H1 (cell line): ENCODE results near the gene ARMC3. TPM values are rescaled to one million over a fixed set of nuclear protein-coding genes. Genes with fewer than 3 reads are reported as not detected.

Experiments
- CTCF ChIA-PET: fragments of 300-600 bp; sonication (Branson Sonifier 250); formaldehyde crosslinking; loops from one replicate; lab custom pipeline; 2021; ENCODE audit not compliant: partially characterized antibody; lab: Charles Lee
- POLR2A ChIA-PET: fragments of 300-600 bp; sonication (Branson Sonifier 250); formaldehyde crosslinking; loops from one replicate; lab custom pipeline; 2021; ENCODE audit warnings: inconsistent platforms; ENCODE audit not compliant: partially characterized antibody; lab: Charles Lee
- DNase-seq, 2 experiments: peaks; one replicate each; pipeline versions ENCODE4 v3.0.0 to v3.0.0-alpha.2; 2010 to 2022; ENCODE audit warnings: low spot score in 2 of 2, low read depth in 1 of 2, mixed read lengths in 1 of 2
- FAIRE-seq: peaks from 2 replicates; lab custom pipeline; 2011; peaks lifted over from hg19 to GRCh38; lab: Jason Lieb, UNC
- H2AFZ ChIP-seq: 2 replicates; pipeline ENCODE4 v1.8.1; 2012; ENCODE audit warnings: low read length, inconsistent platforms
- H2AK5ac ChIP-seq: 2 replicates; pipeline ENCODE4 v1.6.1; 2013; ENCODE audit warnings: low read depth, low read length
- H2BK120ac ChIP-seq: replicated peaks from 2 replicates; pipeline ENCODE3; 2013; ENCODE audit warnings: low read depth, low read length, inconsistent platforms
- H2BK12ac ChIP-seq: 2 replicates; pipeline ENCODE4 v1.6.1; 2013; ENCODE audit warnings: low read depth, low read length
- H2BK15ac ChIP-seq: 2 replicates; pipeline ENCODE4 v1.6.1; 2013; ENCODE audit warnings: low read length
- H2BK20ac ChIP-seq: 2 replicates; pipeline ENCODE4 v1.6.1; 2013; ENCODE audit warnings: low read length
- H2BK5ac ChIP-seq: 2 replicates; pipeline ENCODE4 v1.6.1; 2013; ENCODE audit warnings: low read depth, low read length
- H3K14ac ChIP-seq: 2 replicates; pipeline ENCODE4 v1.6.1; 2013; ENCODE audit warnings: inconsistent platforms; ENCODE audit not compliant: insufficient read length
- H3K18ac ChIP-seq: 2 replicates; pipeline ENCODE4 v1.6.1; 2013; ENCODE audit warnings: low read length; ENCODE audit errors: extremely low read depth
- H3K23ac ChIP-seq: 2 replicates; pipeline ENCODE4 v1.6.1; 2013; ENCODE audit warnings: inconsistent platforms; ENCODE audit not compliant: insufficient read length
- H3K23me2 ChIP-seq: 2 replicates; pipeline ENCODE4 v1.6.1; 2013; ENCODE audit warnings: low read depth, low read length
- H3K27ac ChIP-seq: 2 replicates; pipeline ENCODE4 v1.6.1; 2011; ENCODE audit warnings: low read depth, low read length, inconsistent platforms
- H3K27me3 ChIP-seq, 4 experiments: replicated peaks in 1 of 4; 1 replicate in 1 of 4; 2 replicates in 3 of 4; pipeline versions ENCODE4 v1.6.1 to v1.8.1; 2011 to 2013; ENCODE audit warnings: low read length in 3 of 4, mild to moderate bottlenecking in 3 of 4, inconsistent platforms in 2 of 4, mixed read lengths in 2 of 4, moderate library complexity in 1 of 4; ENCODE audit not compliant: control insufficient read depth in 3 of 4, insufficient read depth in 3 of 4; ENCODE audit errors: extremely low read depth in 1 of 4
- H3K36me3 ChIP-seq, 4 experiments: 2 replicates each; pipeline versions ENCODE4 v1.6.1 to v1.8.1; 2011 to 2013; ENCODE audit warnings: mild to moderate bottlenecking in 4 of 4, low read length in 3 of 4, moderate library complexity in 2 of 4, control low read depth in 1 of 4, inconsistent platforms in 1 of 4; ENCODE audit not compliant: insufficient read depth in 4 of 4, control insufficient read depth in 2 of 4
- H3K4ac ChIP-seq: replicated peaks from 2 replicates; pipeline ENCODE3; 2013; ENCODE audit warnings: low read length, low read depth, mixed read lengths, inconsistent platforms; ENCODE audit not compliant: insufficient read length
- H3K4me1 ChIP-seq, 4 experiments: replicated peaks in 1 of 4; 1 replicate in 1 of 4; 2 replicates in 3 of 4; pipeline versions ENCODE4 v1.6.1 to v1.8.1; 2011 to 2013; ENCODE audit warnings: low read length in 3 of 4, inconsistent platforms in 2 of 4, mixed read lengths in 1 of 4; ENCODE audit not compliant: insufficient read depth in 4 of 4, control insufficient read depth in 3 of 4
- H3K4me2 ChIP-seq, 2 experiments: 2 replicates each; pipeline versions ENCODE4 v1.6.1 to v1.8.1; 2011 to 2013; ENCODE audit warnings: low read depth in 2 of 2, low read length in 2 of 2, control low read depth in 1 of 2, inconsistent platforms in 1 of 2, mild to moderate bottlenecking in 1 of 2; ENCODE audit not compliant: insufficient read depth in 1 of 2
- H3K4me3 ChIP-seq, 4 experiments: fragments of 200-600, 300-600 bp in 1 of 4; sonication (generic), shearing (Covaris generic), sonication (Bioruptor Twin) in 1 of 4; 2 replicates each; pipeline versions ENCODE4 v1.5.1 to v1.8.1; 2011 to 2016; ENCODE audit warnings: low read length in 4 of 4, low read depth in 3 of 4, control low read depth in 2 of 4, inconsistent platforms in 2 of 4, mild to moderate bottlenecking in 2 of 4, mixed read lengths in 1 of 4, moderate library complexity in 1 of 4; ENCODE audit not compliant: insufficient read depth in 2 of 4; ENCODE audit errors: extremely low read depth in 1 of 4
- H3K56ac ChIP-seq: replicated peaks from 2 replicates; pipeline ENCODE3; 2013; ENCODE audit warnings: low read depth, mild to moderate bottlenecking, mixed read lengths, low read length, inconsistent platforms; ENCODE audit not compliant: insufficient read length
- H3K79me1 ChIP-seq: 2 replicates; pipeline ENCODE4 v1.6.1; 2013; ENCODE audit warnings: low read depth, low read length, control low read depth
- H3K79me2 ChIP-seq, 2 experiments: 2 replicates each; pipeline versions ENCODE4 v1.6.1 to v1.8.1; 2012 to 2013; ENCODE audit warnings: low read length in 2 of 2, mild to moderate bottlenecking in 2 of 2, inconsistent platforms in 1 of 2; ENCODE audit not compliant: insufficient read depth in 2 of 2, control insufficient read depth in 1 of 2
- H3K9ac ChIP-seq, 4 experiments: replicated peaks in 1 of 4; 1 replicate in 1 of 4; 2 replicates in 3 of 4; pipeline versions ENCODE4 v1.6.1 to v1.8.1; 2011 to 2013; ENCODE audit warnings: low read depth in 3 of 4, low read length in 3 of 4, control low read depth in 2 of 4, mild to moderate bottlenecking in 2 of 4, moderate library complexity in 2 of 4, inconsistent platforms in 1 of 4; ENCODE audit errors: extremely low read depth in 1 of 4
- H3K9me3 ChIP-seq, 2 experiments: 2 replicates each; pipeline versions ENCODE4 v1.6.1 to v1.8.1; 2012 to 2013; ENCODE audit warnings: mild to moderate bottlenecking in 2 of 2, moderate library complexity in 2 of 2, control low read depth in 1 of 2, inconsistent platforms in 1 of 2, low read depth in 1 of 2, low read length in 1 of 2, mixed read lengths in 1 of 2; ENCODE audit not compliant: insufficient read depth in 2 of 2
- H4K20me1 ChIP-seq, 2 experiments: replicated peaks in 1 of 2; 2 replicates each; pipeline versions ENCODE3 to v1.8.1; 2011 to 2013; ENCODE audit warnings: inconsistent platforms in 2 of 2, low read length in 2 of 2, mild to moderate bottlenecking in 1 of 2; ENCODE audit not compliant: insufficient read depth in 2 of 2, control insufficient read depth in 1 of 2
- H4K5ac ChIP-seq: 2 replicates; pipeline ENCODE4 v1.6.1; 2013; ENCODE audit warnings: low read length, low read depth, mixed read lengths, inconsistent platforms; ENCODE audit not compliant: insufficient read length
- H4K8ac ChIP-seq: 2 replicates; pipeline ENCODE4 v1.8.0; 2013; ENCODE audit warnings: mild to moderate bottlenecking, moderate library complexity, low read length, inconsistent platforms; ENCODE audit not compliant: insufficient read depth; ENCODE audit errors: extremely low read depth
- H4K91ac ChIP-seq: replicated peaks from 2 replicates; pipeline ENCODE3; 2013; ENCODE audit warnings: low read length, mixed read lengths, inconsistent platforms; ENCODE audit not compliant: insufficient read length
- CHD1 ChIP-seq: IDR thresholded peaks from 2 replicates; pipeline ENCODE4 v1.6.1; 2012; ENCODE audit warnings: low read depth, low read length, improper control_type of control experiment
- CHD2 ChIP-seq: IDR thresholded peaks from 2 replicates; pipeline ENCODE4 v1.6.1; 2012; ENCODE audit warnings: low read length, improper control_type of control experiment
- E2F6 ChIP-seq: IDR thresholded peaks from 2 replicates; pipeline ENCODE4 v1.6.1; 2012; ENCODE audit warnings: inconsistent platforms
- EGR1 ChIP-seq: IDR thresholded peaks from 2 replicates; pipeline ENCODE4 v1.6.1; 2011; ENCODE audit warnings: low read depth, low read length, borderline replicate concordance
- GTF2F1 ChIP-seq: IDR thresholded peaks from 2 replicates; pipeline ENCODE4 v1.6.1; 2012; ENCODE audit warnings: low read depth, low read length, improper control_type of control experiment, borderline replicate concordance
- KDM4A ChIP-seq: IDR thresholded peaks from one replicate; pipeline ENCODE4 v1.7.1; 2012; ENCODE audit warnings: low read depth, mild to moderate bottlenecking, moderate library complexity, low read length, inconsistent platforms; ENCODE audit not compliant: severe bottlenecking
- MAX ChIP-seq: IDR thresholded peaks from 2 replicates; pipeline ENCODE4 v1.6.1; 2012; ENCODE audit warnings: inconsistent platforms
- PHF8 ChIP-seq: fragments of 200-600 bp; sonication (generic); conservative IDR thresholded peaks from 2 replicates; pipeline ENCODE4 v1.7.1; 2012; ENCODE audit warnings: low read depth, mild to moderate bottlenecking, inconsistent platforms, low read length, moderate library complexity
- SP1 ChIP-seq: IDR thresholded peaks from 2 replicates; pipeline ENCODE4 v1.6.1; 2011; ENCODE audit warnings: low read depth, low read length
- SP2 ChIP-seq: IDR thresholded peaks from 2 replicates; pipeline ENCODE4 v1.6.1; 2012; ENCODE audit warnings: mild to moderate bottlenecking, low read length, inconsistent platforms
- TAF1 ChIP-seq: IDR thresholded peaks from 2 replicates; pipeline ENCODE4 v1.6.1; 2011; ENCODE audit warnings: mild to moderate bottlenecking, low read depth, low read length
- YY1 ChIP-seq: IDR thresholded peaks from 2 replicates; pipeline ENCODE4 v1.6.1; 2011; ENCODE audit warnings: low read depth, mild to moderate bottlenecking, low read length
- WGBS, 2 experiments: shearing (Covaris generic) in 1 of 2; methylation state at CpG; one replicate each; pipeline versions ENCODE4 v1.1.6 to v1.1.7; 2013 to 2015; ENCODE audit warnings: low lambda C conversion rate in 2 of 2, mixed read lengths in 2 of 2, inconsistent platforms in 1 of 2, low coverage in 1 of 2, missing lambda C conversion rate in 1 of 2; ENCODE audit not compliant: insufficient replicate concordance in 2 of 2, insufficient coverage in 1 of 2, insufficient read length in 1 of 2; ENCODE audit errors: extremely low coverage in 1 of 2, missing lambda C conversion rate in 1 of 2; 5-methylcytosine and 5-hydroxymethylcytosine counted together
- polyA plus RNA-seq, 7 experiments: library from polyadenylated mRNA; depleted of rRNA in 3 of 7; stranded (reverse) in 5 of 7; unstranded in 2 of 7; fragments of >200 nt in 5 of 7; fragments of 200-250 nt in 2 of 7; gene quantifications; 1 replicate in 5 of 7; 2 replicates in 1 of 7; 4 replicates in 1 of 7; pipeline versions ENCODE4 v1.2.1 to v1.2.3, GENCODE V29; 2011 to 2013; ENCODE audit warnings: missing spikeins in 2 of 7, mixed read lengths in 2 of 7
- total RNA-seq: library from RNA; stranded (reverse); fragmentation: NEBNext Ultra II Directional; extraction: Animal tissue kit (Norgen Biotek cat#: 25700); gene quantifications from 2 replicates; pipeline ENCODE4 v1.2.1, GENCODE V29; 2021

The ARMC3 gene
- total and polyA plus RNA-seq, 2 of the 8 experiments (the other 6 are each of a cell fraction or from before 2014, with no cell fraction given): 0.15 TPM

GRCh38 chr10:22906767-22907166 is 21.1 kb upstream of the ARMC3 start:
- no peak overlapping the region for H3K14ac ChIP-seq
- FAIRE-seq: no peak
- CTCF ChIA-PET: interaction anchor here (1.1 kb wide), 1 partner anchor 11 kb away, joined by 3 read pairs; no protein-coding TSS in a partner anchor
- TF ChIP-seq EGR1 (no peak), SP1 (no peak), GTF2F1 (no peak), CHD1 (no peak), MAX (no peak), TAF1 (no peak), CHD2 (no peak), PHF8 (no peak), KDM4A (no peak), YY1 (no peak), SP2 (no peak), E2F6 (no peak)

More at GRCh38 chr10:22906767-22907166, 21.1 kb upstream of the ARMC3 start:
- DNase-seq: no peak
- Histone ChIP-seq H2AK5ac (no peak overlapping the region), H2BK15ac (no peak overlapping the region), H3K36me3 (no peaks in the 10 kb centered on the region; a peak in 1 of 8 replicates), H3K9ac (no peak overlapping the region), H3K23me2 (no peaks in the 10 kb centered on the region), H4K8ac (no peak overlapping the region), H3K79me1 (no peaks in the 10 kb centered on the region), H3K4me3 (no peak overlapping the region), H2AFZ (no peak overlapping the region), H3K4me2 (no peak overlapping the region), H2BK120ac (no peak overlapping the region), H3K18ac (no peak overlapping the region), H4K5ac (no peak overlapping the region), H4K20me1 (no peaks in the 10 kb centered on the region), H3K23ac (no peak overlapping the region), H3K27ac (no peak overlapping the region), H3K4me1 (no peaks in the 10 kb centered on the region), H4K91ac (no peak overlapping the region), H3K56ac (no peak overlapping the region), H2BK20ac (no peak overlapping the region), H2BK5ac (no peak overlapping the region), H3K79me2 (no peaks in the 10 kb centered on the region), H3K9me3 (peaks cover 24 to 31% of the 10 kb centered on the region in 2 experiments), H2BK12ac (no peak overlapping the region), H3K27me3 (no peaks in the 10 kb centered on the region), H3K4ac (no peak overlapping the region)
- POLR2A ChIA-PET: no interaction called here
- 94% methylated on average over 2 of the region's 2 CpGs; no CpG with 5 or more reads in 1 of the 2 experiments for WGBS, 2 experiments
